ENCODE results near the gene ZNF341. TPM values are rescaled to one million over a fixed set of nuclear protein-coding genes. Genes with fewer than 3 reads are reported as not detected.

ZNF341 gene
- total and polyA plus RNA-seq, 5 donors, result 1.5 to 2.2 (median 1.8) TPM

DNA sequence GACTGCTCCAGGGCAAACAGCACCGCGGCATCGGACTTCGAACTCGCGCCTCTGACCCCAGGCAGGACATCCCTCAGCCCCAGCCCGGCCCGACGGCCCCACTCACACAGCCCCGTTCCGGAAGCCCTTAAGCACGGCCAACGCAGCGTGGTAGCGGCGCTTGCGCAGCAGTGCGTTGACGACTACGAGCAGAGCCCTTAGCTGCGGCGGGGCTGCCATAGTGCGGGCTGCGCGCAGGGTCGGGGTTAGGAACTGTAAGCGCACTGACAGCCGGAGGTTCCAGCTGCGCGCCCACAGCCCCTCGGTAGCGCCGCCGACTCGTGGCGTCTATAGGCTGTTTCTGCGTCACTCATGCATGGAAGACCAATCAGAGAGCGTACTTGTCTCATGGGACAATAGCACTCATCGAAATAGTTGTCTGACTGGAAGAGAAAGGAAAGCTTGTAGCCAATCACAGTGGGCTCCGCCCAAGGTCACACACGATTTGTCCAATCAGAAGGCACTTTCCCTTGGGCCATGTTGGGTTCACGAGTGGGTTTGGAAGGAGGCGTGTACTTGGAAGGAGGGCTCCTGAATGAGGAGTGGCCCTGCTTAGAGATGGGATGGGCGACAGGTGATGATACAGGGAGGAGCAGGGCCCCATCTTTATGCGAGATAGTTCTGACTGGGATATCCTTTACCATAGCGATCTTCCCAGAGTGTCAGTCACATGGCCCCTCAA is 11.6 kb upstream of the ZNF341 start, which contains the start of gene PXMP4:
Gene PXMP4 (minus strand): TSS at position 322 of the 721 bp plus-strand sequence. CDS start 103 bp downstream, at position 219.
- Histone ChIP-seq H3K27ac (ENCODE audit: low read length) (peak within 1 kb of the TSS; percentile 6), H3K4me3 (ENCODE audit: low read length) (peak within 1 kb of the TSS; percentile 54), H3K9me3 (ENCODE audit: control insufficient read depth, low read length) (no peaks in the 10 kb centered on the region), H3K27me3 (ENCODE audit: control insufficient read depth, insufficient read depth) (no peaks in the 10 kb centered on the region), H3K4me1 (ENCODE audit: control insufficient read depth, insufficient read depth, low read length) (no peaks in the 10 kb centered on the region)
- peak; percentile 99 for ATAC-seq
- peak; percentile 92 to 95 (median 92) for DNase-seq
- intact Hi-C loops (cut with DNase I), result no loop called here
- 3% methylated on average over 46 of the region's 46 CpGs for WGBS

DNA sequence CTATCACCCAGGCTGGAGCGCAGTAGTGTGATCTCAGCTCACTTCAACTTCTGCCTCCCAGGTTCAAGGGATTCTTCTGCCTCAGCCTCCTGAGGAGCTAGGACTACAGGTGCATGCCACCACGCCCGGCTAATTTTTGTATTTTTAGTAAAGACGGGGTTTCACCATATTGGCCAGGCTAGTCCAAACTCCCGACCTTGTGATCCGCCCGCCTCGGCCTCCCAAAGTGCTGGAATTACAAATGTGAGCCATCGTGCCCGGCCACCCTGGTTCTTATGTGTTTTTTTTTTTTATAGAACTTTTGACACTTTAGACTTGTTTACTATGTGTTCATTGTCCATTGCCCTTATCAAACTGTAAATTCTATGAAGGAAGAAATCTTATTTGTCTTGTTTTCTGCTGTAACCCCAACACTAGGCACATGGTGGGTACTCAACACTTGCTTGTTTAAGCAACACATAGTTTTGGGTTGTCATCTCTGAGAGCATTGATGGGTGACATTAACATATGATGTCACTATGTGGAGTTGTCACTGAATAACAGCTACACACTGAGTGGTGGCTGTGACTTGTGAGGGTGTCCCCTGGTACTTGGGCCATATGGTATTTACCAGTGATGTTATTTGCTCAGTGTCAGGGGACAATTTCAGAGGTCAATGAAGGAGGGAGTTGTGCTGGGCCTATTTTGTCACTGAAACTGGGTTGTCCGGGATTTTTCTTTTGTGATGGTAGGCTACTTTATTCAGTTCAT is 10.2 kb upstream of the ZNF341 start:
- DNase-seq (no peak), ATAC-seq (no peak)
- Histone ChIP-seq H3K4me3 (ENCODE audit: low read length) (no peak overlapping the region), H3K9me3 (ENCODE audit: control insufficient read depth, low read length) (no peaks in the 10 kb centered on the region), H3K27me3 (ENCODE audit: control insufficient read depth, insufficient read depth) (no peaks in the 10 kb centered on the region), H3K27ac (ENCODE audit: low read length) (no peak overlapping the region), H3K4me1 (ENCODE audit: control insufficient read depth, insufficient read depth, low read length) (no peaks in the 10 kb centered on the region)
- intact Hi-C loops (cut with DNase I), result no loop called here
- WGBS, result 95% methylated on average over 11 of the region's 11 CpGs

DNA sequence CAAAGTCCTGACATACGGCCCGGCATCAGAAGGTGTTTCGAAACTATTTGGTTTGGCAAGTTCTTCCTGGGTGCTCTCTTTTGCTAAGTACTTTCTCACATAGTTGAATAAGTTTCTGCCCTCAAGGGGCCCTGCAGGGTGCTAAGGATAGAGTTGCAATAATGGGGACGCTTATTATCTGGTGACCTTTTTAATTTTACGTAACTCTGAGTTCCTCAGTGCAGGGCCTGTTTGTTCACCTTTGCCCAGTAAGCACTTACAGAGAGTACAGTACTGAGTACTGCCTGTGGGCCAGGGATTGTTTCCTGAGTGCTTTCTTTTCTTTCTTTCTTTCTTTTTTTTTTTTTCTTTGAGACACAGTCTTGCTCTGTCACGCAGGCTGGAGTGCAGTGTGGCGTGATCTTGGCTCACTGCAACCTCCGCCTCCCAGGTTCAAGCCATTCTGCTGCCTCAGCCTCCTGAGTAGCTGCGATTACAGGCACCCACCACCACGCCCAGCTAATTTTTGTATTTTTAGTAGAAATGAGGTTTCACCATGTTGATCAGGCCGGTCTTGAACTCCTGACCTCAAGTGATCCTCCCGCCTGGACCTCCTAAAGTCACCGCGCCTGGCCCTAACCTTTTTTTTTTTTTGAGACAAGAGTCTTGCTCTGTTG is 7.2 kb upstream of the ZNF341 start:
- intact Hi-C loops (cut with DNase I), result no loop called here
- no peak overlapping the region for H3K4me3 ChIP-seq (ENCODE audit: low read length)
- DNase-seq (no peak), ATAC-seq (no peak)
- H3K27ac ChIP-seq (ENCODE audit: low read length), result no peak overlapping the region
- WGBS, result 83% methylated on average over 14 of the region's 14 CpGs
- no peaks in the 10 kb centered on the region for H3K4me1 ChIP-seq (ENCODE audit: control insufficient read depth, insufficient read depth, low read length)
- H3K9me3 ChIP-seq (ENCODE audit: control insufficient read depth, low read length), result no peaks in the 10 kb centered on the region
- H3K27me3 ChIP-seq (ENCODE audit: control insufficient read depth, insufficient read depth), result no peaks in the 10 kb centered on the region

DNA sequence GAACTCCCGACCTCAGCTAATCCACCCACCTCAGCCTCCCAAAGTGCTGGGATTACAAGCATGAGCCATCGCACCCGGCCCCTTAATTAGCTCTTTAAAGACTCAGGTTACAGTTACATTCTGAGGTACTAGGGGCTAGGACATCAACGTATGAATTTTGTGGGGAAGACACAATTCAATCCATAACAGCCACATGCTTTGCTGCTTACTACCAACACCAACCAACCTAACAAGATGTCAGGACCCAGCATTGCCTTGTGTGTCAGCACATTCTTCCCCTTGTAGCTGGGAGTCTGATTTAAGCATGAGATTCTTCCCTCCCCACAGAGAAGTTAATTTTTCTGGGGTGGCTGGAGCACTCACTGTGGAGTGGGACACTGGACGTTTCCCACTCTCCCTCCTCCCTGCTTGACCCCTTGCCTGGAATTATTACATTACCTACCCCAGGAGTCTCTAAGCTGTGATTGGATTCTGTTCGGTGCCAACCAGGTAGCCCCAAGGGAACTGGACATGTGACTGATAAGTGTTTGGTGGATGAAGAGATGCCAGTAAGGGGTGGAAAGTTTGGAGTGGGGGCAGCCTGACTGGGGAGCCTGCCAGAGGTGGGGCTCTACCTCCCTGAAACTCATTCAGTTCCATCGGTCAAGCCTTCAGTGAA is 6.1 kb upstream of the ZNF341 start:
- intact Hi-C loops (cut with DNase I), result no loop called here
- 76% methylated on average over 7 of the region's 7 CpGs for WGBS
- Histone ChIP-seq H3K4me3 (ENCODE audit: low read length) (no peak overlapping the region), H3K27ac (ENCODE audit: low read length) (no peak overlapping the region), H3K27me3 (ENCODE audit: control insufficient read depth, insufficient read depth) (no peaks in the 10 kb centered on the region), H3K9me3 (ENCODE audit: control insufficient read depth, low read length) (no peaks in the 10 kb centered on the region), H3K4me1 (ENCODE audit: control insufficient read depth, insufficient read depth, low read length) (no peaks in the 10 kb centered on the region)
- no peak for DNase-seq
- ATAC-seq, result no peak

DNA sequence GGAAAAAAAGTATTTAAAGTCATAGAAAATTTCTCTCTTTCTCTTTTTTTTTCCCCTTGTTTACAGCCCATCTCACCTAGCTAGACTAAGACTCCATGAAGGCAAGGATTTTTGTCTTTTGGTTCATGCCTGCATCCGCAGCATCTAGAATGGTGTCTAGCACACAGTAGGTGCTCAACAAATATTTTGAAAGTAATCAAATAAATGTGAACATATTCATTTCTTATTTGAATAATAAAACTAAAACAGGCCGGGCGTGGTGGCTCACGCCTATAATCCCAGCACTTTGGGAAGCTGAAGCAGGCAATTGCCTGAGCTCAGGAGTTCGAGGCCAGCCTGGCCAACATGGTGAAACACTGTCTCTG is 4.7 kb upstream of the ZNF341 start:
- Histone ChIP-seq H3K4me3 (ENCODE audit: low read length) (no peak overlapping the region), H3K4me1 (ENCODE audit: control insufficient read depth, insufficient read depth, low read length) (no peaks in the 10 kb centered on the region), H3K27ac (ENCODE audit: low read length) (no peak overlapping the region), H3K9me3 (ENCODE audit: control insufficient read depth, low read length) (no peaks in the 10 kb centered on the region), H3K27me3 (ENCODE audit: control insufficient read depth, insufficient read depth) (no peaks in the 10 kb centered on the region)
- WGBS, result 93% methylated on average over 5 of the region's 5 CpGs
- intact Hi-C loops (cut with DNase I), result no loop called here
- ATAC-seq (no peak), DNase-seq (no peak)

DNA sequence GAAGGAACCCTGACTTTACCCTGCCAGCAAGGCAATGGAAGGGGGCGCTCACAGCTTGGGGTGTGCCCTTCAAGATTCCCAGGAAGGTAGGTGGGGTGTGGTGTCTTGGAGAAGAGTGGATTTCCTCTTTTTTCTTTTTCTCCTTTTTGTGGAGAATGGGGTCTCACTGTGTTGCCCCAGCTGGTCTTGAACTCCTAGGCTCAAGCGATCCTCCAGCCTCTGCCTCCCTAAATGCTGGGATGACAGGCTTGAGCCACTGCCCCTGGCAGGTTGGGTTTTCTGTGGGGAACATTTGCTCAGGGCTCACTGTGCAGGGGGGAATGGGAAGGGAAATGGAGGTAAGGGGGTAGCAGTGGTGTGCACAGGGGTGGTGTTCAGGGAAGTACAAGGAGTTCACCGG is 4.0 kb upstream of the ZNF341 start:
- no peaks in the 10 kb centered on the region for H3K9me3 ChIP-seq (ENCODE audit: control insufficient read depth, low read length)
- H3K27ac ChIP-seq (ENCODE audit: low read length), result no peak overlapping the region
- H3K4me3 ChIP-seq (ENCODE audit: low read length), result no peak overlapping the region
- H3K4me1 ChIP-seq (ENCODE audit: control insufficient read depth, insufficient read depth, low read length), result no peaks in the 10 kb centered on the region
- ATAC-seq, result no peak
- H3K27me3 ChIP-seq (ENCODE audit: control insufficient read depth, insufficient read depth), result no peaks in the 10 kb centered on the region
- DNase-seq, result no peak
- WGBS, result 89% methylated on average over 3 of the region's 3 CpGs
- intact Hi-C loops (cut with DNase I), result no loop called here

DNA sequence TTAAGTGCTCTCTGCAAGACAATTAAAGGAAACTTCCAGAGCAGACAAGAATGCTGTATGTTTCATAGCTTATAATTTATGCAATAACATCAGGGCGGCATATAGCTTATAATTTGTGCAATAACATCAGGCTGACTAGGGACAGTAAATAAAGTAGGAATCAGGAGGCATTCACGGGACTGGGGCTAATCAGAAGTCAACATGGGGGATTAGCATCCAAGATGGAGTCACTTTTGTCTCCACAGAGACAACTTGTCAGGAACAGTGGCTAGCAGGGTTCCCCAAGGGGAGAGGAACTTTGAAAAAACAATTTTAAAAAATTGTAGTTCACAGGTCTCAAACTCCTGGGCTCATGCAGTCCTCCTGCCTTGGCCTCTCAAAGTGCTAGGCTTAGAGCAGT is 3.3 kb upstream of the ZNF341 start:
- Histone ChIP-seq H3K27ac (ENCODE audit: low read length) (no peak overlapping the region), H3K4me3 (ENCODE audit: low read length) (no peak overlapping the region), H3K4me1 (ENCODE audit: control insufficient read depth, insufficient read depth, low read length) (no peaks in the 10 kb centered on the region), H3K27me3 (ENCODE audit: control insufficient read depth, insufficient read depth) (no peaks in the 10 kb centered on the region), H3K9me3 (ENCODE audit: control insufficient read depth, low read length) (no peaks in the 10 kb centered on the region)
- ATAC-seq (no peak), DNase-seq (no peak)
- 76% methylated on average over 2 of the region's 2 CpGs for WGBS
- intact Hi-C loops (cut with DNase I), result no loop called here

DNA sequence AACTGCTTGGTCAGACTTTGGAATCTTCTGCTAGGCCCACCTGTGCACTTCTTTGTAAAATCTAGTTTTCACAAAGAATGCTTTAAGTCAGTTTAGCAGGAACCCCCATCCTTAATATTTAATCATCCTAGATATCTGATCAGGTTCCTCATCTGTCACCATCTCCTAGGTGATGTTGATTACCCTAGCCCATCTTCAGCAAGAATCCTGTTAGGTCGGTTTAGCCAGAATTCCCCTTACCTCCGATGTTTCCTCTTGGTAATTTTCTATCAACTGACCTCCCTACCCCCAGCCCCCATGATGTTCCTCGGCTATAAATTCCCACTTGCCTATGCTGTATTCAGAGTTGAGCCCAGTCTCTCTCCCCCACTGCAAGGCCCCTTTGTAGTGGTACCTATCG is 2.7 kb upstream of the ZNF341 start:
- WGBS, result 75% methylated on average over 4 of the region's 4 CpGs

DNA sequence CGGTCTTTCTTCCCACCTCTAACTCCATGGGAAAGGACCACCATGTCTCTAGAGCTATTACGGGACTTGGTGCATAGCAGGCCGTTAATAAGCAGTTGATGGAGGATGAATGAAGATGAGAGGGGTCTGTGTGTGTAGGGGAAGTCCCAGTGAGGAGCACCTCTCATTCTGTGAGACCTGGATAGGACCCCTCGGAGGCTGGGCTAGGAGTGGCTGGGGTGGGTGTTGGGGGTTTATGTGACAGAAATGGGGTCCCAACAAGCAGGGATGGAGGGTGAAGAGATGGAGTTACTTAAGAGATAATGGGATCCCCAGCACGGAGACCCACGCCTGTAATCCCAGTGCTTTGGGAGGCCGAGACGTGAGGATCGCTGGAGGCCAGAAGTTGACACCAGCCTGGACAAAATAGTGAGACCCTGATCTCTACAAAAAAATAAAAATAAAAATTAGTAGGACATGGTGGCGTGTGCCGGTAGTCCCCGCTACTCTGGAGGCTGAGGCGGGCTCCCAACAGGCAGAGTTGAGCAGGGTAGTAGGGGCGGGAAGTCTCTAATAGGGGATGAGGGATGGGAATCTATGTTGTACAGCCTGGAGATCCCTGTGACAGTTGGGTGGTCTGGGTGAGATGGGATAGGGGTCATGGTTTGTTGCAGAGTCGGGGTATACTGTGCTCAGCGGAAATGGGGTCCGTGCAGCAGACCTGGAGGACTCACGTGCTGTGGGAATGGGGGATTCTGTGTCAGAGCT is 677 bp upstream of the ZNF341 start:
- DNase-seq (no peak), ATAC-seq (peak; percentile 6)
- Histone ChIP-seq H3K27ac (ENCODE audit: low read length) (peak overlapping the region; percentile 69), H3K4me3 (ENCODE audit: low read length) (peak overlapping the region; percentile 24), H3K4me1 (ENCODE audit: control insufficient read depth, insufficient read depth, low read length) (no peaks in the 10 kb centered on the region), H3K9me3 (ENCODE audit: control insufficient read depth, low read length) (no peaks in the 10 kb centered on the region), H3K27me3 (ENCODE audit: control insufficient read depth, insufficient read depth) (no peaks in the 10 kb centered on the region)
- intact Hi-C loops (cut with DNase I), result no loop called here
- WGBS, result 79% methylated on average over 18 of the region's 18 CpGs

More for the DNA sequence above, 2.7 kb upstream of the ZNF341 start:
- DNase-seq, result no peak
- H3K27ac ChIP-seq (ENCODE audit: low read length), result no peak overlapping the region
- H3K9me3 ChIP-seq (ENCODE audit: control insufficient read depth, low read length), result no peaks in the 10 kb centered on the region
- H3K27me3 ChIP-seq (ENCODE audit: control insufficient read depth, insufficient read depth), result no peaks in the 10 kb centered on the region
- ATAC-seq, result no peak
- no peaks in the 10 kb centered on the region for H3K4me1 ChIP-seq (ENCODE audit: control insufficient read depth, insufficient read depth, low read length)
- no peak overlapping the region for H3K4me3 ChIP-seq (ENCODE audit: low read length)
- intact Hi-C loops (cut with DNase I), result no loop called here

DNA sequence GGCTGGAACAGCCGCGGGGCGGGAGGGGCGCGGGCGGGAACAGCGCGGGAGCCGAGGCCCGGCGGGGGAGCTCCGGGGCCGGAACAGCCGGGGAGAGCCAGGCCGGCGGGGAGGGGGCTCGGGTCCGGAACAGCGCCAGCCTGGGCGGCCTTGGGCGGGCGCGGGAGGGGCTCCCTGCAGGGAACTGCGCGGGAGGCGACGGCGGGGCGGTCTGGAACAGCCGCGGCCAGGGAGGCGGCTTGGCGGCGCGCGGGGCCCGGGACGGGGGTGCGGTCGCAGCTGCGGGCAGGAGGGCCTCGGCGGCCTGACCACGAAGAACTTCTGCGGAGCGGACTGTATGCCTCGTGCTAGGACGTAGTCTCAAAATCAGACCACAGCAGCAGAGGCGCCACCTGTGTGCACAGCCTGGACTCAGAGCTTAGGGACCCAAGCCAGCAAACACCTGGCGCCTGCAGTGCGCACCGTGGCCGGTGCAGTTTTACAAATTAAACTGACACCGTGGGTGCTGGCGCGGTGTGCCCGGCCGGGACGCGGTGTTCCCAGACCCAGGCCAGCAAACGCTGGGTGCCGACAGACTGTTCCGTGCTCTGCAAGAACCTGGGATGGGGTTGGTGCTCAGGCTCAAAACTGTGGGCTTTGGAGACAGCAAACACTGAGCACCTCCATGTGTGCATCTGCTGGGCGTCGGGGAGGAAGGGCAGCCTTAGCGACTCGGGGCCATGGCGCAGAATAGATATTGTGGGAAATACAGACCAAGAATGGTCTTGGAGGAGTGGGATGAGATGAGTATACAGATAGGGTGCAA is 572 bp downstream of the ZNF341 start:
- H3K4me3 ChIP-seq (ENCODE audit: low read length), result peak overlapping the region; percentile 24
- 2% methylated on average over 68 of the region's 68 CpGs for WGBS
- peak overlapping the region; percentile 88 for H3K27ac ChIP-seq (ENCODE audit: low read length)
- H3K4me1 ChIP-seq (ENCODE audit: control insufficient read depth, insufficient read depth, low read length), result no peaks in the 10 kb centered on the region
- DNase-seq (peak; percentile 88 to 96 (median 96)), ATAC-seq (peak; percentile 80 to 87)
- intact Hi-C loops (cut with DNase I), result no loop called here
- no peaks in the 10 kb centered on the region for H3K27me3 ChIP-seq (ENCODE audit: control insufficient read depth, insufficient read depth)
- H3K9me3 ChIP-seq (ENCODE audit: control insufficient read depth, low read length), result no peaks in the 10 kb centered on the region
